ENCODE data around the gene PITPNM2.

DNA sequence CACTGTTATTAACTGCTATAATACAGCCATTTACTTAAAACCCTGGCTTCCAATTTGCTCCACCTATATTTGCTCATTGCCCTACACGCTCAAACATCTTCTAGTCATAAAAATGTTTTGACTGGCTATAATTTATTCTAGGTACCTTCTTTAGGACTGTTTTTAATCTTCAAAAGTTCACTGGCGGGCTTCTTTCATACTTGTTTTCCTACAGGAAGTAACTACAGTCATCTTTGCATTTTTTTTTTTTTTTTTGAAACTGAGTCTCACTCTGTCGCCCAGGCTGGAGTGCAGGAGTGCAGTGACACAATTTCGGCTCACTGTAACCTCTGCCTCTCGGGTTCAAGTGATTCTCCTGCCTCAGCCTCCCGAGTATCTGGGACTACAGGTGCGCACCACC, 49.5 kb upstream of the PITPNM2 start:
- TF ChIP-seq, protein P1, sequence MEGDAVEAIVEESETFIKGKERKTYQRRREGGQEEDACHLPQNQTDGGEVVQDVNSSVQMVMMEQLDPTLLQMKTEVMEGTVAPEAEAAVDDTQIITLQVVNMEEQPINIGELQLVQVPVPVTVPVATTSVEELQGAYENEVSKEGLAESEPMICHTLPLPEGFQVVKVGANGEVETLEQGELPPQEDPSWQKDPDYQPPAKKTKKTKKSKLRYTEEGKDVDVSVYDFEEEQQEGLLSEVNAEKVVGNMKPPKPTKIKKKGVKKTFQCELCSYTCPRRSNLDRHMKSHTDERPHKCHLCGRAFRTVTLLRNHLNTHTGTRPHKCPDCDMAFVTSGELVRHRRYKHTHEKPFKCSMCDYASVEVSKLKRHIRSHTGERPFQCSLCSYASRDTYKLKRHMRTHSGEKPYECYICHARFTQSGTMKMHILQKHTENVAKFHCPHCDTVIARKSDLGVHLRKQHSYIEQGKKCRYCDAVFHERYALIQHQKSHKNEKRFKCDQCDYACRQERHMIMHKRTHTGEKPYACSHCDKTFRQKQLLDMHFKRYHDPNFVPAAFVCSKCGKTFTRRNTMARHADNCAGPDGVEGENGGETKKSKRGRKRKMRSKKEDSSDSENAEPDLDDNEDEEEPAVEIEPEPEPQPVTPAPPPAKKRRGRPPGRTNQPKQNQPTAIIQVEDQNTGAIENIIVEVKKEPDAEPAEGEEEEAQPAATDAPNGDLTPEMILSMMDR (IDR thresholded peaks at IDR 0.05; ENCODE audit: insufficient read depth, low read length): no peak
- no peak for TF ChIP-seq POLR2AphosphoS5 (IDR thresholded peaks at IDR 0.05; ENCODE audit: low read depth)
- TF ChIP-seq, protein P2, sequence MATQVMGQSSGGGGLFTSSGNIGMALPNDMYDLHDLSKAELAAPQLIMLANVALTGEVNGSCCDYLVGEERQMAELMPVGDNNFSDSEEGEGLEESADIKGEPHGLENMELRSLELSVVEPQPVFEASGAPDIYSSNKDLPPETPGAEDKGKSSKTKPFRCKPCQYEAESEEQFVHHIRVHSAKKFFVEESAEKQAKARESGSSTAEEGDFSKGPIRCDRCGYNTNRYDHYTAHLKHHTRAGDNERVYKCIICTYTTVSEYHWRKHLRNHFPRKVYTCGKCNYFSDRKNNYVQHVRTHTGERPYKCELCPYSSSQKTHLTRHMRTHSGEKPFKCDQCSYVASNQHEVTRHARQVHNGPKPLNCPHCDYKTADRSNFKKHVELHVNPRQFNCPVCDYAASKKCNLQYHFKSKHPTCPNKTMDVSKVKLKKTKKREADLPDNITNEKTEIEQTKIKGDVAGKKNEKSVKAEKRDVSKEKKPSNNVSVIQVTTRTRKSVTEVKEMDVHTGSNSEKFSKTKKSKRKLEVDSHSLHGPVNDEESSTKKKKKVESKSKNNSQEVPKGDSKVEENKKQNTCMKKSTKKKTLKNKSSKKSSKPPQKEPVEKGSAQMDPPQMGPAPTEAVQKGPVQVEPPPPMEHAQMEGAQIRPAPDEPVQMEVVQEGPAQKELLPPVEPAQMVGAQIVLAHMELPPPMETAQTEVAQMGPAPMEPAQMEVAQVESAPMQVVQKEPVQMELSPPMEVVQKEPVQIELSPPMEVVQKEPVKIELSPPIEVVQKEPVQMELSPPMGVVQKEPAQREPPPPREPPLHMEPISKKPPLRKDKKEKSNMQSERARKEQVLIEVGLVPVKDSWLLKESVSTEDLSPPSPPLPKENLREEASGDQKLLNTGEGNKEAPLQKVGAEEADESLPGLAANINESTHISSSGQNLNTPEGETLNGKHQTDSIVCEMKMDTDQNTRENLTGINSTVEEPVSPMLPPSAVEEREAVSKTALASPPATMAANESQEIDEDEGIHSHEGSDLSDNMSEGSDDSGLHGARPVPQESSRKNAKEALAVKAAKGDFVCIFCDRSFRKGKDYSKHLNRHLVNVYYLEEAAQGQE (IDR thresholded peaks at IDR 0.05; ENCODE audit: insufficient replicate concordance, low read depth): no peak
